ENCODE measurements around the gene WDR91. TPM values are rescaled to one million over a fixed set of nuclear protein-coding genes. Genes with fewer than 3 reads are reported as not detected.

WDR91 gene
- total RNA-seq, 1 donor from 2014 or later: 5.4 TPM

DNA sequence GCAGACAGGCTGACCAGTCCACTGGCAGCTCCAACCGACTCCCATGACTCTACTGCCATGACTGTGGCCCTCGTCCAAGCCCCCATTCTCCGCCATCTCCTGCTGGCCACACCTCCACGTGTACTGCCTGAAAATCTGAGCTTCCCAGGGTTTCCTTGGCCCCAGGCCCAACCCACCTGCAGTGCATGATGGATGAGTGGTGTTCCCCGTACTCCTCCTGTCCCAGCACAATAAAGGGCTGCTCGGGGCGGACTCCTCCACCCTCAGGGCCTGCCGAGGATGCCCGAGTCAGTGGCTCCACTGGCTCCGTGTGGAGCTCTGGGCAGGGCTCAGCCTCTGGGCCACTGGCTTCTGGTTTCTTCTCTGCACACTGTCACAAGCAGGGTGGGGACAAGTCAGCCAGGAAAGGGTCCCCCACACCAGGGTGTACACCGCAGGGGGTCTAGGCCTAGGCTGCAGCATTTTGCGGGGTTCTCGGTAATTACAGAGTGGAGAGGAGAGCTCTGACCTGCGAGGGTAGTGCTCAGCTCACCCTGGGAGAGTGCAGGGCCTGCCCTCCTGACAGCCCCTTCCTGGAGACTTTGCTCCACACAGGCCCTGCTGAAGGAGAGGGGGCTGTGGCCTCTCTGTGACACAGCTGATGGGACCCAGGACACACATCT is 15.2 kb downstream of the WDR91 start:
- no peak for DNase-seq
- peaks cover 8% of the 10 kb centered on the region for H3K4me1 ChIP-seq
- intact Hi-C loops (cut with micrococcal nuclease): no loop called here
- H3K27me3 ChIP-seq (ENCODE audit: low read depth): no peaks in the 10 kb centered on the region
- TF ChIP-seq, protein P1, sequence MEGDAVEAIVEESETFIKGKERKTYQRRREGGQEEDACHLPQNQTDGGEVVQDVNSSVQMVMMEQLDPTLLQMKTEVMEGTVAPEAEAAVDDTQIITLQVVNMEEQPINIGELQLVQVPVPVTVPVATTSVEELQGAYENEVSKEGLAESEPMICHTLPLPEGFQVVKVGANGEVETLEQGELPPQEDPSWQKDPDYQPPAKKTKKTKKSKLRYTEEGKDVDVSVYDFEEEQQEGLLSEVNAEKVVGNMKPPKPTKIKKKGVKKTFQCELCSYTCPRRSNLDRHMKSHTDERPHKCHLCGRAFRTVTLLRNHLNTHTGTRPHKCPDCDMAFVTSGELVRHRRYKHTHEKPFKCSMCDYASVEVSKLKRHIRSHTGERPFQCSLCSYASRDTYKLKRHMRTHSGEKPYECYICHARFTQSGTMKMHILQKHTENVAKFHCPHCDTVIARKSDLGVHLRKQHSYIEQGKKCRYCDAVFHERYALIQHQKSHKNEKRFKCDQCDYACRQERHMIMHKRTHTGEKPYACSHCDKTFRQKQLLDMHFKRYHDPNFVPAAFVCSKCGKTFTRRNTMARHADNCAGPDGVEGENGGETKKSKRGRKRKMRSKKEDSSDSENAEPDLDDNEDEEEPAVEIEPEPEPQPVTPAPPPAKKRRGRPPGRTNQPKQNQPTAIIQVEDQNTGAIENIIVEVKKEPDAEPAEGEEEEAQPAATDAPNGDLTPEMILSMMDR (IDR thresholded peaks at IDR 0.05; ENCODE audit: borderline replicate concordance): no peak
- peaks cover 81% of the 10 kb centered on the region for H3K36me3 ChIP-seq
- no peak overlapping the region for H3K27ac ChIP-seq (replicated peaks)
- H3K4me3 ChIP-seq: no peak overlapping the region
- no peaks in the 10 kb centered on the region for H3K9me3 ChIP-seq (replicated peaks)

DNA sequence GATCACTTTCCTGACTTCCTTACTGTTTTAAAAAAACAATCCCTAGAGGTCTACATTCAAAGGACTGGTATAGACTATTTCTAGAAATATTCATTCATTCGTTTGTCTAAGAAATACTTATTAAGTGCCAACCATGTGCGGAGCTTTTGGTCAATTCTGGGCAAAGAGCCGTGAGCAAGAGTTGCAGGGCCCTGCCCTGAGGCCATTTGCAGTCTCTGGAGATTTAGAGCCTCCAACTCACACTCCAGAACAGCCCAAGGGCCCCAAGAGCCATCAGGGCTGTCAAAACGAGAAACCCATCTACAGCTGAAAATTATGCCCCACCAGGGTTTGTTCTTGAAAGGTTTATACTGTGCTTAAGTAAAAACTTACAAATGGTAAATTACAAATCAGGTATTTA is 16.2 kb downstream of the WDR91 start:
- intact Hi-C loops (cut with micrococcal nuclease): no loop called here

DNA sequence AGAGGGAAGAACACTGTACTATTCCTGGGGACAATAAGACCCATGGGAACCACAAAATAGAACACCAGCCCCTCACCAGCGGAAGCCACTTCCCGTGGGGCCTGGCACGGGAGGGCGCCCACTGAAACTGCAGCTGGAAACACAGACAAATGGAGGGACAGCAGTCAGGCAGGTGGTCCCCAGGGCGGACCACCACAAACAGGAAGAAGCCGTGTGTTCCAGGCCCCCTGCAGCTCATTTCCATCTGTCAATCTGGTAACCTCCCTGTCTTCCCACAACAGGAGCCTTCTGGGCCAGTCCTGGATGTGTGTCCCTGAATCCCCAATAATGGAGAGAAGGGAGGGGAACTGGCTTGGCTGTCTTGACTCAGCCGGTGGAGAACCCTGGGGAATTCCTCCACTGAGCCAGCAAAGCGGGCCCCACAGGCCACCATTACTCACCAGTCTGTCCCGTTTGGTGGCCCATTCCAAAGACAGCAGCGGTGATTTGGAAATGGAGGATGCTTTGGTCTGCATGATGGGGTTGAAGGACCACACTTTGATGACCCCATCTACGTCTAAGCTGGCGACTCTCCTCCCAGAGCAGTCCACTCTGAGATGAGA is 16.7 kb downstream of the WDR91 start:
- H3K36me3 ChIP-seq: peaks cover 83% of the 10 kb centered on the region
- no peak overlapping the region for H3K4me3 ChIP-seq
- no peak for DNase-seq
- no peaks in the 10 kb centered on the region for H3K27me3 ChIP-seq (ENCODE audit: low read depth)
- no peak overlapping the region for H3K27ac ChIP-seq (replicated peaks)
- peaks cover 8% of the 10 kb centered on the region for H3K4me1 ChIP-seq
- intact Hi-C loops (cut with micrococcal nuclease): no loop called here
- TF ChIP-seq, protein P1 (IDR thresholded peaks at IDR 0.05; ENCODE audit: borderline replicate concordance): no peak
- no peaks in the 10 kb centered on the region for H3K9me3 ChIP-seq (replicated peaks)

More for the DNA sequence above, 16.2 kb downstream of the WDR91 start:
- Histone ChIP-seq H3K36me3 (peaks cover 84% of the 10 kb centered on the region), H3K9me3 (replicated peaks) (no peaks in the 10 kb centered on the region), H3K27me3 (ENCODE audit: low read depth) (no peaks in the 10 kb centered on the region), H3K27ac (replicated peaks) (no peak overlapping the region), H3K4me1 (peaks cover 2% of the 10 kb centered on the region), H3K4me3 (no peak overlapping the region)
- TF ChIP-seq, protein P1 (IDR thresholded peaks at IDR 0.05; ENCODE audit: borderline replicate concordance): no peak
- no peak for DNase-seq

DNA sequence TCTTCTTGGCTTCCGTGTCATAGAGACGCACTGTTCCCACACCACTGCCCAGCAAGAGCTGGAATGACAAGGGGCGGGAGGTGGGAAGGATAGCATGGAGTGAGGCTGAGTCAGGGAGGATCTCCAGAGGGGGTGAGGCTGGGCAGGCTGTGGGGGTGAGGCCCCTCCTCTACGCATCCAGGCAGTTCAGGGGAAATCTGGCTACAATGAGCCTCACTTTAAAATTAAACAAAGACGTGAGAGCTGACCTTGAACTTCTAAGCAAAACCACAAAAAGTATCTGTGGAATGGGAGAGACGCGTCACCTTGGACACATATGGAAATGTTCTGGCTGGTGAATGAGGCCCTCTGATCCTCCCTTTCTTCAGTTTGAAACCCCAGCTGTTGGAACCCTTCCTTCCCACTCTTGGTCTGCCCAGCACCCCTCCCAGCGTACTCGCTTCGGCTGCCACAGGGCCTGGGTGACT is 17.7 kb downstream of the WDR91 start:
- peaks cover 17% of the 10 kb centered on the region for H3K4me1 ChIP-seq
- H3K27ac ChIP-seq (replicated peaks): no peak overlapping the region
- DNase-seq: no peak
- H3K9me3 ChIP-seq (replicated peaks): no peaks in the 10 kb centered on the region
- intact Hi-C loops (cut with micrococcal nuclease): no loop called here
- TF ChIP-seq, protein P1 (IDR thresholded peaks at IDR 0.05; ENCODE audit: borderline replicate concordance): no peak
- H3K4me3 ChIP-seq: no peak overlapping the region
- peaks cover 83% of the 10 kb centered on the region for H3K36me3 ChIP-seq
- no peaks in the 10 kb centered on the region for H3K27me3 ChIP-seq (ENCODE audit: low read depth)

DNA sequence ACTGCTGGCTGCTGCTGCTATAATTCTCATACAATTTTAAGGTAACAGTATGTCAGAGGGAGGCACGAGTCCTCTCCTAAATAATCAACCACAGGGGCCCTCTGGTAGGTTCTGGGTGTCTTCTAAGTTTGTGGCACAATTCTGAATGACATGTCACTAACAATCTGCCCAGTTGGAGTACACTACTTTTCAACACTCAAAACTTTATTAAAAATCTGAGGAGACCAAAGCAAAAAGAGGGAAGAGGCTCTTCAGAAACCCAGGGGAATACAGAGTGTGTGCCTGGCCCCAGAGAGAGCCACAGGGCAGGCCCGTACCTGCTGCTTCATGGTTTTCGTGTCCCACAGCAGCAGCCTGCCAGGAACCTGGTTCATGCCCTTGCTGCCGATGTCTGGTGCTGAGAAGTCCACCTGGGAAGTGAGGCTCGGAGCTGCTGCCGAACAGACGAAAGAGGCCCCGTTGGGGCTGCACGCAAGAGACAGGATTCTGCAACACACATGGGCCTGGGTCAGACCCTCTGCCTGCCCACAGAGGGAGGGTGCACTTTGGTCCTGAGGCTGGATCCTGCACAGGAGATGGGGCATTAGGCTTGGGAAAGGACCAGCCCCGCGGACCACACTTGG is 18.3 kb downstream of the WDR91 start:
- no peak for DNase-seq
- intact Hi-C loops (cut with micrococcal nuclease): no loop called here
- no peak overlapping the region for H3K4me3 ChIP-seq
- peaks cover 18% of the 10 kb centered on the region for H3K4me1 ChIP-seq
- H3K9me3 ChIP-seq (replicated peaks): no peaks in the 10 kb centered on the region
- no peaks in the 10 kb centered on the region for H3K27me3 ChIP-seq (ENCODE audit: low read depth)
- H3K27ac ChIP-seq (replicated peaks): no peak overlapping the region
- H3K36me3 ChIP-seq: peaks cover 83% of the 10 kb centered on the region
- TF ChIP-seq, protein P1 (IDR thresholded peaks at IDR 0.05; ENCODE audit: borderline replicate concordance): no peak
